G401 (cell line): Measurements from ENCODE around the gene FCN2. TPM values are rescaled to one million over a fixed set of nuclear protein-coding genes. Genes with fewer than 3 reads are reported as not detected.

ENCODE experiments used
- DNase-seq: peaks from one replicate; pipeline ENCODE4 v3.0.0-alpha.2; 2015; ENCODE audit warnings: low spot score
- in situ Hi-C: cut with HindIII; loops from 2 replicates; pipeline ENCODE4 v1.10.0; 2016; ENCODE audit warnings: low sequenced_read_pairs, mixed read lengths
- total RNA-seq: library from RNA; depleted of rRNA; stranded (reverse); fragments of >200 nt; shearing (Covaris generic); gene quantifications from 2 replicates; pipeline ENCODE4 v1.2.3, GENCODE V29; 2014

FCN2 gene
- total RNA-seq, 1 experiment from 2014 or later, result not detected

GRCh38 chr9:134918646-134919045 is 38.0 kb downstream of the FCN2 start:
- DNase-seq, result no peak
- in situ Hi-C loops, result no loop called here

GRCh38 chr9:134919303-134919702 is 38.7 kb downstream of the FCN2 start:
- in situ Hi-C loops, result no loop called here
- no peak for DNase-seq

- in situ Hi-C loops, result no loop called here
These were observed 41.7 kb downstream of the FCN2 start for GRCh38 chr9:134922066-134922931.

GRCh38 chr9:134922932-134923240 is 42.3 kb downstream of the FCN2 start:
- DNase-seq, result no peak
- in situ Hi-C loops, result no loop called here

More at GRCh38 chr9:134922066-134922931, 41.7 kb downstream of the FCN2 start:
- DNase-seq, result no peak

DNA sequence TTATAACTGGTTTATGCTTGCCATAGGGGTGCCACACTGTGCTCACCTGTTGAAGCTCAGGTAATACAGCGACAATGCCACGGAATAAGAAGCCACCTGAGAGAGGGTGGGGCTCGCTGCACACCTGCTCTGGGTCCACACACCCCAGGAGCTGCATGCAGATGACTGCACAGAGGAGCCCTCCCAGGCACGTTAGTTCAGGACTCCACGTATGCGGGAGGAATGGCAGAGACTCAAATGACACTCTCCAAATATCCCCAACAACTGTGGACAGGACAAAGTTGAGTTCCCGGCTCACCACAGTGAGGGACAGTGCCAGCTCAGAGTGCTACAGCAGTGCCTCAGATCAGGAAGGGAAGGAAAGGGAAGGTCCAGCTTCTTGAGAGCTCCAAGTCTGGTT is 42.9 kb downstream of the FCN2 start:
- in situ Hi-C loops, result no loop called here
- no peak for DNase-seq

DNA sequence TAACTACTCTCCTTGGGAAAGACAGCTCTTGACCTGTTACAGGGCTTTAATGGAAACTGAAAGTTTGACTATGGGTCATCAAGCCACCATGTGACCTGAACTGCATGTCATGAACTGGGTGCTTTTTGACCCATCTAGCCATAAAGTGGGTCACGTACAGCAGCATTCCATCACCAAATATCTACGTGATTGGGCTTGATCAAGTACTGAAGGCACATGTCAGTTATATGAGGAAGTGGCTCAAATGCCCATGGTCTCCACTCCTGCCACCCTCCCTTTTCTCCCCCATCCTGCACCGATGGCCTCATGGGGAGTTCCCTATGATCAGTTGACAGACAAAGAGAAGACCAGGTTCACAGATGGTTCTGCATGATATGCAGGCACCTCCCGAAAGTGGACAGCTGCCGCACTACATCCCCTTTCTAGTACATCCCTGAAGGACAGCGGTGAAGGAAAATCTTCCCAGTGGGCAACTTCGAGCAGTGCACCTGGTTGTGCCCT is 44.5 kb downstream of the FCN2 start:
- in situ Hi-C loops, result no loop called here
- no peak for DNase-seq

DNA sequence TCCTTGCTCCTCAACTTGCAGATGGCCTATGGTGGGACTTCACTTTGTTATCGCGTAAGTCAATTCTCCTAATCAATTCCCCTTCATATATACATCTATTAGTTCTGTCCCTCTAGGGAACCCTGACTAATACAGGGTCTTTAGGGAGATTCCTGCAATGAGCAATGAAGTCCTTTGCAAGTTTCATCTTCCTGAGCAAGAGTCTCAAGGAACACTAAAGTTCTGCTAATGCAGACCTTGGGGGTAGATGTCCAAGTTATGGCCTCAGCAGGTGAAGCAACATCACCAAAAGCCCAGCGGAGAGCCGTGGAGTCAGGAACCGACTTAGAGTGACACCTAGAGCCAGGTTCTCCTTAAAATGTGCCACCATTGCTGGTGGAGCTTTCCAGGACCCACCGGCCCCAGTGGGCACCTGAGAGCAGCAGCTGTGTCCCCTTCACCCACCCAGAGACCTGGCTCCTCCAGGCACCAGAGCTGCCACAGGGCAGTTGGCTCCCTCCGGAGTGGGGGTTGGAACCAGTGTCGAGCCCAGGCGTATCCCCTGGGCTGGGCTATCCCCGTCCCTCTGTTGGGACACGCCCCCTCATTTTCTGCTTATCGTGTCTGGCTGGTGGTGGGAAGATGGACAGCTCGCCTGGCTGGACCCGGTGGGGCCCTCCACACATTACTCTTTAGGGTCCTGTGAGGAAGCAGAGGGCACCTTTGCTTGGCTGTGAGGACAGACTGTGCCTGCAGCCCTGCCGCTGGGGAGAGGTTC is 48.0 kb downstream of the FCN2 start:
- DNase-seq, result no peak
- in situ Hi-C loops, result no loop called here

DNA sequence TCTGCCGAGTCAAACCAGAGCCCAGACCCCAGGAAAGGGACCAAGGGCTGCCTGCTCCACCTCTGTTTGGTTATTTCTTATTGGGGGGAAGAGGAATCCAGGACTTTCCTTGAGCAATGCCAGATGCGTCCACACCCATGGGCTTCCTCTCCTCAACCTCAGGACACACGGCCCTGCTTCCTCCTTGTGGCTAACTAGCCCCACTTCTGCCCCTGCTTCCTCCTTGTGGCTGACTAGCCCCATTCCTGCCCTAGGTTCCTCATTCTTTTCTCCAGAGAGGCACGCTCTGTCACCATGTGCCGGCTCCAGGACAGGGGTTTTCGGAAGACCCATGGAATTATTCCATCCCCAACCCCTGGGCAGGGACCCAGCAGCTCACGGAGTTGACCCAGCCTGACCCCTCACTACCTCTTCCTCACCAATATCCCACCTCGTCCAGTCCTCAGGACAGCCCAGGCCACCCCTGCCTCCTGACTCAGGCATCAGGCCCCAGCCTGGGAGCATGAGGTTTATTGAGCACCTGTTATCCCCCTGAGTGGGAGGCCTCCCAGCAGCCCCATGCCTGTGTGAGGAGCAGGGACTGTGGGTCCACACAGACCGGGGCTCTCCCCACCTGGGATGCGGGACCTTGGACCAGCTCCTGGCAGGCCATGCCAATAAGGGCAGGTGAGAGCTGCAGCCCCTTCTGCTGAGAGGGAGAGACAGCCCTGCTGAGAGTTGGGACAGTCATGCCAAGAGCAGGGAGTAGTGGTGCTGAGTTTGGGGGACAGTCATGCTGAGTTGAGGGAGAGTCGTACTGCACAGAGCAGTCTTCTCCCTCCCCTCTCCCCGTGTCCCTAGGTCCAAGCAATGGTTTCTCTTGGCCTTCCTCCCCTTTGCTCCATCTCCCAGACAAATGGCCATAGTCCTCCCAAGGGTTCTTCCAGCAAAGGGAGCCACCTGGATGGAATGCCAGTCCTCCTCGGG is 48.9 kb downstream of the FCN2 start:
- in situ Hi-C loops, result no loop called here
- no peak for DNase-seq

DNA sequence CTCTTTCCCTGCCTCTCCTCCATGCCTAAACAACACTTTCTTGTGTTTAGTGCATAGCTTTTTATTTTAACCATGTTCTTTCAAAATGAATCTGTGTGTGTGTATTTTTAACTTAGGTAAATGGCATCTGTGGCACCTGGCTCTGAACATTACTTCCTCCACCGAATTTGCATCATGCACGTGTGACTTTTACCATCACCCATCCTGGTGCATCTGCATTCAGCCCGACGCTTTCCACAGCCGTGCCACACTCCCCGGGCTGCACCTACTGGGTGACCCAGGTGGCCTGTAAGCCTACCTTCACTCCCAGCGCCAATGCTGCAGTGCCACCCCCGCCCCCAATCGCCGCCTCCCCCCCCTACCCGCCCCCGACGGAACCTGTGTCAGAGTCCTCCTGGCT is 49.8 kb downstream of the FCN2 start:
- in situ Hi-C loops, result no loop called here
- no peak for DNase-seq

- DNase-seq, result no peak
- in situ Hi-C loops, result no loop called here
These were observed 51.6 kb downstream of the FCN2 start for GRCh38 chr9:134932171-134932570.

DNA sequence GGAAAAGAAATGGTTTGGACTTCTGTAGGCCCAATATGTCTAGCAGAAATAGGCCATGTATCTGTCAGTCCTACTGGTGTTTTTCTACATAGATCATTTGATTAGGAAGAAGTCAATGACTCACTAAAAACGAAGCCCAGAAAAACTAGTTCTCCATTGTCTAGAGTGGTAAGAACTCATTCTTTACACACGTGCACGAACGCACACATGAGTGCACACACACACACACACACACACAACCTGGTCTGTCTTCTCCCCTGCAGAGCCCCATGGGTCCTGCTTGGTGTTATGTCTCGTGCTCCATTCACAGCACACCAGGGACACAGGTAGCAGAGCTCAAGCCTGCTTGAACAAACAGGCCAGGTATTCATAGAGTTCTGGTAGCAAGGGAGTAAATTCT is 52.0 kb downstream of the FCN2 start:
- in situ Hi-C loops, result no loop called here

GRCh38 chr9:134933076-134933659 is 52.6 kb downstream of the FCN2 start:
- in situ Hi-C loops, result no loop called here
- no peak for DNase-seq

More for the DNA sequence above, 52.0 kb downstream of the FCN2 start:
- DNase-seq, result no peak

GRCh38 chr9:134935056-134935640 is 54.5 kb downstream of the FCN2 start:
- in situ Hi-C loops, result no loop called here
- DNase-seq, result no peak

GRCh38 chr9:134935701-134936345 is 55.2 kb downstream of the FCN2 start:
- DNase-seq, result no peak
- in situ Hi-C loops, result no loop called here

GRCh38 chr9:134936346-134937163 is 55.9 kb downstream of the FCN2 start:
- DNase-seq, result no peak
- in situ Hi-C loops, result no loop called here
